ENCODE results near the gene DNAJC2.

- TF ChIP-seq TAF1 (IDR thresholded peaks at IDR 0.05; ENCODE audit: borderline replicate concordance, insufficient read depth, low read length) (no peak), POLR2AphosphoS5 (IDR thresholded peaks at IDR 0.05; ENCODE audit: low read depth, low read length) (no peak), REST (IDR thresholded peaks at IDR 0.05; ENCODE audit: insufficient read depth in 1 of 2, low read depth in 2 of 2, low read length in 2 of 2) (no peak), SIN3A (IDR thresholded peaks at IDR 0.05; ENCODE audit: borderline replicate concordance, insufficient read depth, low read length) (no peak)
These were observed 36.9 kb upstream of the DNAJC2 start for GRCh38 chr7:103381280-103382031.
